NCI-H748 treated with DMSO at 0.1 percent for 48 hours (cell line): ENCODE data around the gene KIF1A.
"Not testable (repeated sequence)": the region's sequence is repeated elsewhere in the genome, so short reads cannot be mapped to it uniquely, and the experiment has no call there.

Experiments
- DNase-seq: peaks from one replicate; lab custom pipeline; 2025; lab: John Stamatoyannopoulos, UW

Gene KIF1A

GRCh38 chr2:240846873-240847595, 27.0 kb upstream of the KIF1A start:
- DNase-seq, result no peak

GRCh38 chr2:240846309-240846708, 26.3 kb upstream of the KIF1A start:
- not testable (repeated sequence) for DNase-seq

- DNase-seq, result peak; percentile 33
These were observed 20.5 kb upstream of the KIF1A start for GRCh38 chr2:240840435-240841060.

GRCh38 chr2:240839152-240840143, 19.4 kb upstream of the KIF1A start:
- DNase-seq, result no peak

- no peak for DNase-seq
These were observed 17.6 kb upstream of the KIF1A start for GRCh38 chr2:240837621-240838020.

- DNase-seq, result no peak
These were observed 16.9 kb upstream of the KIF1A start for GRCh38 chr2:240836781-240837467.

- no peak for DNase-seq
These were observed 15.5 kb upstream of the KIF1A start for GRCh38 chr2:240835528-240835927.

GRCh38 chr2:240834377-240834975, 14.5 kb upstream of the KIF1A start:
- no peak for DNase-seq

GRCh38 chr2:240833724-240834285, 13.8 kb upstream of the KIF1A start:
- no peak for DNase-seq

GRCh38 chr2:240832921-240833494, 13.0 kb upstream of the KIF1A start:
- DNase-seq, result no peak

- DNase-seq, result peak; percentile 91
These were observed 12.2 kb upstream of the KIF1A start for GRCh38 chr2:240832205-240832727.

GRCh38 chr2:240831594-240832204, 11.7 kb upstream of the KIF1A start:
- DNase-seq, result no peak

- DNase-seq, result no peak
These were observed 5.5 kb upstream of the KIF1A start for GRCh38 chr2:240825476-240825875.

- DNase-seq, result no peak
These were observed 3.7 kb upstream of the KIF1A start for GRCh38 chr2:240823449-240824336.

GRCh38 chr2:240822280-240822847, 2.3 kb upstream of the KIF1A start:
- peak; percentile 95 for DNase-seq

- peak; percentile 57 for DNase-seq
These were observed 1.4 kb upstream of the KIF1A start for GRCh38 chr2:240821429-240821778.

- DNase-seq, result peak; percentile 62
These were observed 799 bp upstream of the KIF1A start for GRCh38 chr2:240820607-240821428.
